Left lung (tissue), 10 donors: ENCODE measurements around the gene MBD1. TPM values are rescaled to one million over a fixed set of nuclear protein-coding genes. Genes with fewer than 3 reads are reported as not detected.

ENCODE experiments used
- ATAC-seq: fragments of 200-7000 bp; cut with Tn5 transposase; one replicate; pipeline ENCODE4 v1.9.1; 2020; ENCODE audit warnings: moderate library complexity
- DNase-seq, 4 donors: peaks; one replicate each; pipeline ENCODE4 v3.0.0-alpha.2; 2013 to 2020
- H3K27ac ChIP-seq, 2 donors: fragments of 200-600 bp; sonication (generic) in 1 of 2; one replicate each; pipeline versions ENCODE4 v1.5.0 to v1.8.0; 2020 to 2021
- H3K27me3 ChIP-seq, 2 donors: fragments of 200-600 bp; sonication (generic) in 1 of 2; one replicate each; pipeline versions ENCODE4 v1.5.0 to v1.8.0; 2020 to 2021
- H3K36me3 ChIP-seq, 2 donors: fragments of 200-600 bp; sonication (generic) in 1 of 2; one replicate each; pipeline versions ENCODE4 v1.5.0 to v1.8.0; 2020 to 2021
- H3K4me1 ChIP-seq, 2 donors: fragments of 200-600 bp; one replicate each; pipeline ENCODE4 v1.8.0; 2021
- H3K4me3 ChIP-seq, 2 donors: fragments of 200-600 bp; sonication (generic) in 1 of 2; one replicate each; pipeline versions ENCODE4 v1.5.0 to v1.8.0; 2020 to 2021; ENCODE audit warnings: mild to moderate bottlenecking in 1 of 2
- H3K9me3 ChIP-seq, 2 donors: fragments of 200-600 bp; sonication (generic) in 1 of 2; one replicate each; pipeline versions ENCODE4 v1.5.0 to v1.8.0; 2020 to 2021
- intact Hi-C, 2 donors: fragments of 100-400 bp; cut with DNase I; formaldehyde crosslinking; loops; one replicate each; pipeline versions ENCODE4 v1.11.2 to v1.14.2; 2022
- polyA plus RNA-seq, 6 donors: library from polyadenylated mRNA; unstranded; fragments of 120-200 nt; gene quantifications; one replicate each; pipeline ENCODE4 v1.2.1, GENCODE V29; 2013; ENCODE audit not compliant: insufficient read length in 6 of 6
- total RNA-seq, 2 donors: library from RNA; stranded (reverse); fragmentation: NEBNext Ultra II Directional; extraction: Animal tissue kit (Norgen Biotek cat#: 25700); gene quantifications; one replicate each; pipeline ENCODE4 v1.2.1, GENCODE V29; 2021
- TF ChIP-seq, protein P1 (sequence below), 2 donors: fragments of 200-600 bp; sonication (generic) in 1 of 2; IDR thresholded peaks; one replicate each; pipeline versions ENCODE4 v1.5.0 to v1.8.0; 2021; ENCODE audit warnings: antibody characterized with exemption in 2 of 2
- donor health status: DM: no; HTN: yes; CAD: no.
- donor health status: DM: no; HTN: no; CAD: no.

Gene MBD1
- total and polyA plus RNA-seq, 8 donors: 51.9 to 75.0 (median 65.2) TPM

DNA sequence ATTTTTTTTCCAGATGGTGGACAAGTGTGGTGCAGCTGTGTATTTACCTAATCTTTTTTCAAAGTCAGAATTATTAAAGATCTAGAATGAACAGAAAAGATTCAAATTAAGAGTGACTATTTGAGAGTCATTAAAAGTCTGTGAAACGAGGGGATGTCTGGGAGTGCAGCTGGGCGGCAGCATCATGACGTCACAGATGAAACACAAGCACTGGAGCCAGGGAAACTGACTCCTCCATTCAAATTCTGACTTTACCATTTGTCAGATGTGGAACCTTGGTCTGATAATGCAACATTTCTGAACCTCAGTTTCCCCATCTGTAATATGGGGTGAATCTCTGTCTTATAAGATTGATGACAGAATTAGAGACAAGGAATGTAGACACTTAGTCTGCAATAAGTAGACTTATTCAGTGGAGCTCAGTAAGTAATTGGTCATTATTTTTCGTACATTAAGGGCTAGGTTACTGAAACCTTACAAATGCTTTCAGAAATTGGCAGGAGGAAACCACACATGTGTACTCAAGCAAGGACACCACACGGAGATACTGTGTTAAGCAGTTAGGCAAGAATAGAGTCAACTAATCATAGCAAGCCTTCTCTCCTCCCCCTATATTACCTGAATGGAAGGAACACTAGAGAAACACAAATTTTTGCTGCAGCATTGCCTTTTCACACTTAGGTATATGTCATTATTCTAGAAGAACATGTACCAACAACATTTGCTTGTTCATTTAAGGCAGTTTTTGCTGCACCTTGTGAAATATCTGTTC is 34.0 kb upstream of the MBD1 start:
- TF ChIP-seq, protein P1, sequence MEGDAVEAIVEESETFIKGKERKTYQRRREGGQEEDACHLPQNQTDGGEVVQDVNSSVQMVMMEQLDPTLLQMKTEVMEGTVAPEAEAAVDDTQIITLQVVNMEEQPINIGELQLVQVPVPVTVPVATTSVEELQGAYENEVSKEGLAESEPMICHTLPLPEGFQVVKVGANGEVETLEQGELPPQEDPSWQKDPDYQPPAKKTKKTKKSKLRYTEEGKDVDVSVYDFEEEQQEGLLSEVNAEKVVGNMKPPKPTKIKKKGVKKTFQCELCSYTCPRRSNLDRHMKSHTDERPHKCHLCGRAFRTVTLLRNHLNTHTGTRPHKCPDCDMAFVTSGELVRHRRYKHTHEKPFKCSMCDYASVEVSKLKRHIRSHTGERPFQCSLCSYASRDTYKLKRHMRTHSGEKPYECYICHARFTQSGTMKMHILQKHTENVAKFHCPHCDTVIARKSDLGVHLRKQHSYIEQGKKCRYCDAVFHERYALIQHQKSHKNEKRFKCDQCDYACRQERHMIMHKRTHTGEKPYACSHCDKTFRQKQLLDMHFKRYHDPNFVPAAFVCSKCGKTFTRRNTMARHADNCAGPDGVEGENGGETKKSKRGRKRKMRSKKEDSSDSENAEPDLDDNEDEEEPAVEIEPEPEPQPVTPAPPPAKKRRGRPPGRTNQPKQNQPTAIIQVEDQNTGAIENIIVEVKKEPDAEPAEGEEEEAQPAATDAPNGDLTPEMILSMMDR (IDR thresholded peaks at IDR 0.05): no peak
- H3K36me3 ChIP-seq: no peaks in the 10 kb centered on the region
- no peaks in the 10 kb centered on the region for H3K9me3 ChIP-seq
- peaks cover 0 to 63% of the 10 kb centered on the region in 2 donors for H3K27me3 ChIP-seq
- no peak for DNase-seq
- no peak overlapping the region for H3K4me3 ChIP-seq
- ATAC-seq: no peak
- no peak overlapping the region for H3K27ac ChIP-seq
- no peaks in the 10 kb centered on the region for H3K4me1 ChIP-seq
- intact Hi-C loops: no loop called here

DNA sequence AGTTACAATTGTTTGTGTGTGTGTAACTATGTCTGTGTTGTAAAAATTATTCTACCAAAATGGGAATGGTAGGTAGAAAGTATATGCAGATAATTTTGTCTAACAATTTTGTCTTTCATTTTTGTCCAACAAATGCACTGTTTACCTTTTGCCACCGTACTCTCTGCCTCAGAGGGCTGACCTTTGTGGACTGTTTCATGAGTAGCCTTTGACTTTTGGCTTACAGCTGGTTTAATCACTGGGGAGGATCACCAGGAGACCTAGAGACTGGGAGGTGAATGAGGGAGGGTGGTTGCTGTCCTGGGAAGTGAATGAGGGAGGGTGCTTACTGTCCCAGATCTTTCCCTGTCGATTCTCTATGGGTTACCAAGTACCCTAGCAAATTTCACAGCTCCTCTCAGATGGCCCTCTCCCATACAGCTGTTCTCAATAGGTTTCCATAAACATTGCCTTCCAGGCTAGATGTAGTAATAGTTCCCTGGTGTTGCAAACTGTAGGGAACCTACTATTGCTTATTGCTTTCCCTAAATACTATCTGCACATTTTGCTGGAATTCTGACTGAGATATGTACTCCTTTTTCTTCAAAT is 32.6 kb upstream of the MBD1 start:
- peaks cover 0 to 66% of the 10 kb centered on the region in 2 donors for H3K27me3 ChIP-seq
- TF ChIP-seq, protein P1 (IDR thresholded peaks at IDR 0.05): no peak
- DNase-seq (no peak), ATAC-seq (no peak)
- intact Hi-C loops: no loop called here
- H3K4me3 ChIP-seq: no peak overlapping the region
- H3K4me1 ChIP-seq: no peaks in the 10 kb centered on the region
- H3K9me3 ChIP-seq: no peaks in the 10 kb centered on the region
- no peaks in the 10 kb centered on the region for H3K36me3 ChIP-seq
- H3K27ac ChIP-seq: no peak overlapping the region

DNA sequence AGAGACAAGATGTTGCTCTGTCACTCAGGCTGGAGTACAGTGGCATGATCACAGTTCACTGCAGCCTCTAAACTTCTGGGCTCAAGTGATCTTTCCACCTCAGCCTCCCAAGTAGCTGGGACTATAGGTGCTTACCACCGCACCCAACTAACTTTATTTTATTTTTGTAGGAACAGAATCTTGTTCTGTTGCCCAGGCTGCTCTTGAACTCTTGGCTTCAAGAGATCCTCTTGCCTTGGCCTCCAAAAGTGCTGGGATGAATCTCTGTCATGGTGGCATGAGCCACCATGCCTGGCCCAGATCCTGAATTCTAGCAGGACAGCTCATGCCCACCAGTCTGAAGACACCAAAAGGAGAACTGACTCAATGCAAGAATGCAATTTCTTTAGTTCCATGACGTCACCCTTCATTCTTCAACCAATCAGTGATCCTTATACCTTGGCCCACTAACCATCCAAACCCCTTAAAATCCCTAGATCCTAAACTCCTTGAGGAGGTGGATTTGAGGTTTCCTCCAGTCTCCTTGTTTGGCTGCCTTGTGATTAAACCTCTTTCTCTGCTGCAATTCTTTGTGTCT is 31.8 kb upstream of the MBD1 start:
- H3K9me3 ChIP-seq: no peaks in the 10 kb centered on the region
- TF ChIP-seq, protein P1 (IDR thresholded peaks at IDR 0.05): no peak
- intact Hi-C loops: no loop called here
- H3K4me3 ChIP-seq: no peak overlapping the region
- peaks cover 0 to 7% of the 10 kb centered on the region in 2 donors for H3K4me1 ChIP-seq
- no peak for DNase-seq
- no peak overlapping the region for H3K27ac ChIP-seq
- ATAC-seq: no peak
- H3K27me3 ChIP-seq: peaks cover 0 to 66% of the 10 kb centered on the region in 2 donors
- H3K36me3 ChIP-seq: no peaks in the 10 kb centered on the region

DNA sequence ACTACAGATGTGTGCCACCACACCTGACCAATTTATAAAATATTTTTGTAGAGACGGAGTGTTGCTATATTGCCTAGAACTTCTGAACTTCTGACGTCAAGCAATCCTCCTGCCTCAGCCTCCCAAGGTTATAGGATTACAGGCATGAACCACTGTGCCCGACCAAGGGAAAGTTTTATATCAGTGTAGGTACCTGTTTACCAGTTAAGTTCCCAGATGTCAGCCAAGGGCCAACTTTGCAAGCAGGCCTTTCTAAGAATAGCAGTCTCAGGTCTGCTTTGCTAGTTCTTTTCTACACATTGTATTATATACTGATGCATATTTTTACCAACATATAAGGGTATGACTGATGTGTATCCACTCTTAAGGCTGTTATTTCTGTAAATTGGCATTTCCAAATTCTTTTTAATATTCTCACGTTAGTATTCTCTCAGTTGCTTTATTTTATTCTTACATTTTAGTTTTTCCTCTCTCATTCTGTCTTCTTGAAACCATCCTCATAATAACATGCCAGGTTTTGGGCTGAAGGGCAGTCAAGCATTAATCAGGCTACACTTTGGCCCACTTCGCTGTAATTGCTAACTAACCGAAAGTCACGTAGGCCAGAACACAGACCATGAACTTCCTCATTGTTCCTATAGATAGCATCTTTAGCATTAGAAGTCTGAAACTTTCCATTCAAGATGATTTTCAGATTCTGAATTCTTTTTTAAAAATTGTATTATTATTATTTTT is 31.1 kb upstream of the MBD1 start:
- Histone ChIP-seq H3K36me3 (no peaks in the 10 kb centered on the region), H3K4me1 (peaks cover under 1 to 13% of the 10 kb centered on the region in 2 donors), H3K27me3 (peaks cover 0 to 70% of the 10 kb centered on the region in 2 donors), H3K9me3 (no peaks in the 10 kb centered on the region), H3K4me3 (no peak overlapping the region), H3K27ac (no peak overlapping the region)
- DNase-seq (no peak), ATAC-seq (no peak)
- TF ChIP-seq, protein P1 (IDR thresholded peaks at IDR 0.05): no peak
- intact Hi-C loops: no loop called here

DNA sequence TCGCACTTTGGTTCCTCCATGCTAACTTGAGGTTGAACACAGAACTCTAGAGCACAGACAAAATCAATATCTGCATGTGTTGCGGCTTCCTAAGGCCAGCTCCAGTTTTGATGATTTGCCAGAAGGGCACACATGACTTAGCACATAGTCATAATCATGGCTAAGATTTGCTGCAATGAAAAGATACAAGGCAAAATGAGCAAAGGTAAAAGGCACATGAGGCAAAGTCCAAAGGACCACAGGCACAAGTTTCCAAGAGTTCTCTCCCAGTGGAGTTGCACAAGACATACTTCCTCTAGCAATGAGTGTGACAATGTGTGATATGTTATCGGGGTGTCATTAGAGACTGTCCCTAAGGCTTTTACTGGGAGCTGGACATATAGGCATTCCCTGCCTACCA is 30.3 kb upstream of the MBD1 start:
- ATAC-seq (no peak), DNase-seq (no peak)
- Histone ChIP-seq H3K27me3 (peaks cover 0 to 71% of the 10 kb centered on the region in 2 donors), H3K27ac (no peak overlapping the region), H3K9me3 (no peaks in the 10 kb centered on the region), H3K4me3 (no peak overlapping the region), H3K36me3 (no peaks in the 10 kb centered on the region), H3K4me1 (peaks cover 6 to 14% of the 10 kb centered on the region in 2 donors)
- TF ChIP-seq, protein P1 (IDR thresholded peaks at IDR 0.05): no peak
- intact Hi-C loops: no loop called here
